Fibroblast of the aortic adventitia (primary cell): ENCODE data around the gene PTPRU. TPM values are rescaled to one million over a fixed set of nuclear protein-coding genes. Genes with fewer than 3 reads are reported as not detected.
A peak's percentile ranks its signal among the peaks of the same experiment; 100 is the strongest.

Experiments used
- DNase-seq: peaks from one replicate; pipeline ENCODE4 v3.0.0-alpha.2; 2010; ENCODE audit warnings: low read depth
- H3K4me3 ChIP-seq: 2 replicates; pipeline ENCODE4 v1.5.1; 2011; ENCODE audit warnings: low read depth, mild to moderate bottlenecking, control low read depth, low read length, moderate library complexity
- total RNA-seq: library from RNA; depleted of rRNA; stranded (reverse); fragments of >200 nt; gene quantifications from 2 replicates; pipeline ENCODE4 v1.2.3, GENCODE V29; 2012; ENCODE audit warnings: low replicate concordance
- TF ChIP-seq, protein P1 (sequence below): IDR thresholded peaks from 2 replicates; pipeline ENCODE4 v1.5.1; 2011; ENCODE audit warnings: mild to moderate bottlenecking, low read length, control low read depth, inconsistent platforms; ENCODE audit not compliant: insufficient read depth

The PTPRU gene
- total RNA-seq, 1 donor, result 25.8 TPM

DNA sequence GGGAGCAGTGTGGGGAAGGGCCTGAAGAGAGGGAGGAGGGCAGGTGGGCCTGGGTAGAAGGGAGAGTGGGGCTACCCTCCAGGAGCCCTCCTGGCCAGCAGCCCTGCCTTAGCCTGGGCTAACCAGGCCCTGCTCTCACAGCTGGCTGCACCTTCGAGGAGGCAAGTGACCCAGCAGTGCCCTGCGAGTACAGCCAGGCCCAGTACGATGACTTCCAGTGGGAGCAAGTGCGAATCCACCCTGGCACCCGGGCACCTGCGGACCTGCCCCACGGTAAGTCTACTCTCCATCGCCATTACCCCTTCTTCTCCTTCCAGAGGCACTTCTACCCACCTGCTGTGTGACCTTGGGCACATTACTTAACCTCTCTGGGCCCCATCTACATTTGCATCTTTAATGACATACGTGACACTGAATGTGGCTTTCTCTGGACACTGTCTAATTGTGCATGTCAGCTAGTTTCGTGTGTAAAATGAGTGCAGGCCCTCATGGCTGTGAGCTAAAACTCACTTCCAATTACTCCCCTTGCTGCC lies 18.9 kb downstream of the PTPRU start:
- H3K4me3 ChIP-seq, result no peak overlapping the region
- TF ChIP-seq, protein P1, sequence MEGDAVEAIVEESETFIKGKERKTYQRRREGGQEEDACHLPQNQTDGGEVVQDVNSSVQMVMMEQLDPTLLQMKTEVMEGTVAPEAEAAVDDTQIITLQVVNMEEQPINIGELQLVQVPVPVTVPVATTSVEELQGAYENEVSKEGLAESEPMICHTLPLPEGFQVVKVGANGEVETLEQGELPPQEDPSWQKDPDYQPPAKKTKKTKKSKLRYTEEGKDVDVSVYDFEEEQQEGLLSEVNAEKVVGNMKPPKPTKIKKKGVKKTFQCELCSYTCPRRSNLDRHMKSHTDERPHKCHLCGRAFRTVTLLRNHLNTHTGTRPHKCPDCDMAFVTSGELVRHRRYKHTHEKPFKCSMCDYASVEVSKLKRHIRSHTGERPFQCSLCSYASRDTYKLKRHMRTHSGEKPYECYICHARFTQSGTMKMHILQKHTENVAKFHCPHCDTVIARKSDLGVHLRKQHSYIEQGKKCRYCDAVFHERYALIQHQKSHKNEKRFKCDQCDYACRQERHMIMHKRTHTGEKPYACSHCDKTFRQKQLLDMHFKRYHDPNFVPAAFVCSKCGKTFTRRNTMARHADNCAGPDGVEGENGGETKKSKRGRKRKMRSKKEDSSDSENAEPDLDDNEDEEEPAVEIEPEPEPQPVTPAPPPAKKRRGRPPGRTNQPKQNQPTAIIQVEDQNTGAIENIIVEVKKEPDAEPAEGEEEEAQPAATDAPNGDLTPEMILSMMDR, result no peak
- no peak for DNase-seq

DNA sequence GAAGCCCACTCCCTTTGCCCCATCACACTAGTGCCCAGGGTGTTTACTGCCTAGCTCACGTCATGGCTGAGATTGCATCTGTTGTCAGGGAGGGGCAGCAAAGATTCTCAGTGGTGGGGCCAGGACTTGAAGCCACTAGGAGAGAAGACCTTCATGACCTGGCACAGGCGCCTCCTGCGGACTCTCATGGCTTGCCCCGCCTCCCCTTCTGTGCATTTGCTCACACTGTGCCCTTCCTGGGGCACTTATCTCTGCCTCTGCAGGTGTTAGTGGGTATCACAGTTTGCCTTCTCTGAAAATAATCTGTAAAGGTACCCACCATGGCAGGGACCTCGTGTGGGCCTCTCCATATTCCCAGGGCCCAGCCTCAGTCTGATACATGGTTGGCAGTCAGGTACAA lies 20.1 kb downstream of the PTPRU start:
- TF ChIP-seq, protein P1, result no peak
- DNase-seq, result no peak
- no peak overlapping the region for H3K4me3 ChIP-seq

DNA sequence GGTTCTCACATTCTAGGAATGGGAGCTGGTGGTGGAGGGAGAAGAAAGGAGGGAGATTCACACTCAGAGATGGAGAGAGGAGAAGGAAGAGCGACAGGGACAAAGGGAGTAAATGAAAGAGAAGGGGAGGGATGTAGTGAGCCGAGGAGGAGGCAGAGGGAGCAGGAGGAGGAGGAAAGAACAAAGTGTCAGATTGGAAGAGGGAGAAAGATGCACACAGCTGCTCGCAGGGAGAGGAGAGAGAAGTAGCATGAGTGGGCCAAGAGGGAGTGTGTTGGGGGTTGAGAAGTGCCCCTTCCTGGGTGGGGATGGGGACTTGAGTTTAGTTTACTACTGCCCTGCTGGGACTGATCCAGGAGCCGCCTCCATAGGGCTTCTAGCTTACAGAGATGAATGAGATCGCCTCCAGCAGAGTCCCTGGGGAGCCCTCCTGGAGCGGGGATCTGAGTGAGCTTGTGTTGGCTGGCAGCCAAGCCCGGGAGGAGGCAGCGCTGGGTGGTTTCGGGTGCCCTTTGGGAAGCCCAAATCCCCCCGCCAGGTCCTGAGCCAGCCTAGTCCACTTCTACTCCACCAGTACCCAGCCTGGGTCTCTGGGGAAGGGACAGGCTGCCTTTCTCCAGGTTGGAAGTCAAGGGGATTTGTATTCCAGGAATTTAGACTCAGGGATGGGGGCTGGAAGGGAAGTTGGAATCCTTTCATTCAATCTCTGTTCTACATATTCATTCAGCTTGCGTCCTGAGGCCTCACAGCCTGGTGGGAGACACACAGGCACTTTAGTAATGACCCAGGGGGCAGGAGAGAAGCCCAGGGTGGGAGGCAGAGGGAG lies 20.9 kb downstream of the PTPRU start:
- DNase-seq, result peak; percentile 69
- TF ChIP-seq, protein P1, result peak; percentile 7
- H3K4me3 ChIP-seq, result no peak overlapping the region

DNA sequence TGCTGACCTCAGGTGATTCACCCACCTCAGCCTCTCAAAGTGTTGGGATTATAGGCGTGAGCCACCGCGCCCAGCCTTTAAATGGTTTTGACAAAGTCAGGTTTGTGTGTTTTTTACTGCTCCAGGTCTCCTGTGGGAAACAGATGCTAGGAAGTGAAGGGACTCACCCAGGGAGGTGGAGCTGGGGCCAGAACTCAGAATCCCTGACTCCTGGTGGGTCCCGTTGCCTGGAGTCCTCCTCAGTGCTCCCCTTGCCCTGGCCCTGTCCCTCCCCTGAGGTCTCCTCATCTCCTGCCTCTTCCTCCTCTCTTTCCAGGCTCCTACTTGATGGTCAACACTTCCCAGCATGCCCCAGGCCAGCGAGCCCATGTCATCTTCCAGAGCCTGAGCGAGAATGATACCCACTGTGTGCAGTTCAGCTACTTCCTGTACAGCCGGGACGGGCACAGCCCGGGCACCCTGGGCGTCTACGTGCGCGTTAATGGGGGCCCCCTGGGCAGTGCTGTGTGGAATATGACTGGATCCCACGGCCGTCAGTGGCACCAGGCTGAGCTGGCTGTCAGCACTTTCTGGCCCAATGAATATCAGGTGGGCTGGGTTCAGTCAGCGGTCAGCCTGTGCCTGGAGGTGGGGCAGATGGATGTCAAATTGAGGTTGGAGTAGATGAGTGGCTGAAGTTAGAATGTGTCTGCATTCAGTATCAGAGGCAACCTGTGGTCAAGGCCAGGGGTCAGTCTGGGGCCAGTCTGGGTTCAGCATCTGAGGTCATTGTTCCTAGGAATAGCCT lies 22.1 kb downstream of the PTPRU start:
- TF ChIP-seq, protein P1, result no peak

DNA sequence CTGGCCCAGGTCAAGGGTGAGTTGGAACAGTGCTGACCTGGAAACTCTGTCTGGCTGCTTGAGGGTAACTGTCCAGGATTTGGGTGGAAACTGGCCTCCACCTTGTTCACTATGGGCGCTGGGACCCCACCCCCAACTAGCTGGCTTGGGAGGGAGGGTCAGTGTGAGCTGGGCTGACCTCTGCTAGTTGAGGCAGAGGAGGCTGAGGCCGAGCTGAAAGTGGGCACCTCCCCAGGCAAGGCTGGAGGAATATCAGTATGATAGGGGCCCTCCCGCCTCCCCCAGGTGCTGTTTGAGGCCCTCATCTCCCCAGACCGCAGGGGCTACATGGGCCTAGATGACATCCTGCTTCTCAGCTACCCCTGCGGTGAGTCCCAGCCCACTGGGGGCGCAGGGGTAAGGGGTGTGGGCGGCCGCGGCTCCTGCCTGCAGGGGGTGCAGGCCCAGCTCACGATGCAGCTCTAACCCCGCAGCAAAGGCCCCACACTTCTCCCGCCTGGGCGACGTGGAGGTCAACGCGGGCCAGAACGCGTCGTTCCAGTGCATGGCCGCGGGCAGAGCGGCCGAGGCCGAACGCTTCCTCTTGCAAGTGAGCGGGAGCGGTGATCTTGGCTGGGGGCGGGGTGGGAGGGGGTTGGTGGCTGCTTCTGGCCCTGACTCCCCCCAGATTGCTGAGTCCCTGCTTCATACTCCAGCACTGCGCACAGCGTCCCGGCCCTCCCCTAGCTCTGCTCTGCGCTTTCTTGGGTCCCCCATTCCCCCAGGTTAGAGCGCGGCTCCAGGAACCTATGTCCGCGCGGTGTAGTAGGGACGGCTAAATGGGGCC lies 22.9 kb downstream of the PTPRU start:
- no peak for DNase-seq
- peak overlapping the region; percentile 58 for H3K4me3 ChIP-seq
- TF ChIP-seq, protein P1, result no peak

More for the DNA sequence above, 22.1 kb downstream of the PTPRU start:
- DNase-seq, result no peak
- H3K4me3 ChIP-seq, result no peak overlapping the region

DNA sequence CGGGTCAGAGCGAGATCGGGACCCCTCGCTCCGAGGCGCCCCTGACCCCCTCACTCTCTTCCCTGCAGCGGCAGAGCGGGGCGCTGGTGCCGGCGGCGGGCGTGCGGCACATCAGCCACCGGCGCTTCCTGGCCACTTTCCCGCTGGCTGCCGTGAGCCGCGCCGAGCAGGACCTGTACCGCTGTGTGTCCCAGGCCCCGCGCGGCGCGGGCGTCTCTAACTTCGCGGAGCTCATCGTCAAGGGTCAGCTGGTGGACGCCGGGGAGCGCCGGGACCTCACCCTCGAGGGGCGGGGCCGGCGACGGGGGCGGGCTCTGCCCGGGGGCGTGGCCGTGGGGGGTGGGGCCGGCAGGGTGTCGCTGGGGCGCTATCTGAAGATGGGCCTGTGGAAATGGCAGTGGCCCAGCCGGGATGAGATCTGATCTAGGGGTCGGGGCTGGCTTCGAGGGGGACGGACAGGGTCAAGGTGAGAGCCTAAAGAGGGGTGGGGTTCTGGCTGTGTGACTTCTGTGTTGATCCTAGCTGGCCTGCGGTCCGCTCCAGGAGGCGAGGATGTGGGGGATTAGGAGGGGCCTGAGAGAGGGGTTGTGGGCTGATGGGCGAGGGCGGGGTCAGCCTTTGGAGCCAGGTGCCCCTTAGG lies 23.6 kb downstream of the PTPRU start:
- H3K4me3 ChIP-seq, result peak overlapping the region; percentile 58
- DNase-seq, result peak; percentile 10
- TF ChIP-seq, protein P1, result no peak
